SK-N-SH (cell line): Measurements from ENCODE around the gene SAP30BP. TPM values are rescaled to one million over a fixed set of nuclear protein-coding genes. Genes with fewer than 3 reads are reported as not detected.

Experiments
- CTCF ChIA-PET: fragments of 300-600, 350-600 bp; formaldehyde crosslinking; extraction: SDS; loops from one replicate; lab custom pipeline; 2021; lab: Yijun Ruan, JAX
- POLR2A ChIA-PET: fragments of 350-600 bp; sonication (Branson Sonifier 250); formaldehyde crosslinking; extraction: SDS; loops from one replicate; lab custom pipeline; 2020; ENCODE audit warnings: antibody characterized with exemption, inconsistent platforms; lab: Yijun Ruan, JAX
- DNase-seq: peaks from one replicate; pipeline ENCODE4 v3.0.0; 2012
- H2AFZ ChIP-seq: fragments of 200-600 bp; sonication (generic); 2 replicates; pipeline ENCODE4 v1.8.1; 2016; ENCODE audit warnings: antibody characterized with exemption, mild to moderate bottlenecking, low read depth
- H3F3A ChIP-seq: fragments of 200-600 bp; sonication (generic); replicated peaks from 2 replicates; pipeline ENCODE3; 2016; ENCODE audit warnings: antibody characterized with exemption, mild to moderate bottlenecking; ENCODE audit not compliant: insufficient read depth
- H3K27ac ChIP-seq, 2 experiments: fragments of 200-500 bp in 1 of 2; fragments of 200-600 bp in 1 of 2; sonication (Bioruptor generic) in 1 of 2; sonication (generic), shearing (Covaris generic) in 1 of 2; 2 replicates each; pipeline versions ENCODE4 v1.5.1 to v1.6.1; 2014 to 2016; ENCODE audit warnings: low read depth in 2 of 2, inconsistent platforms in 1 of 2, low read length in 1 of 2, mild to moderate bottlenecking in 1 of 2, mixed read lengths in 1 of 2
- H3K27me3 ChIP-seq: fragments of 200-600 bp; sonication (generic), shearing (Covaris generic); 2 replicates; pipeline ENCODE4 v1.6.1; 2016; ENCODE audit warnings: mixed run types; ENCODE audit not compliant: insufficient read depth
- H3K36me3 ChIP-seq, 2 experiments: fragments of 200-500 bp in 1 of 2; fragments of 200-600 bp in 1 of 2; sonication (Bioruptor generic) in 1 of 2; sonication (generic) in 1 of 2; replicated peaks in 1 of 2; 2 replicates each; pipeline versions ENCODE3 to v1.5.1; 2014 to 2016; ENCODE audit warnings: low read length in 1 of 2, mild to moderate bottlenecking in 1 of 2; ENCODE audit not compliant: insufficient read depth in 2 of 2, control insufficient read depth in 1 of 2
- H3K4me1 ChIP-seq, 2 experiments: fragments of 200-500 bp in 1 of 2; fragments of 200-600 bp in 1 of 2; sonication (Bioruptor generic) in 1 of 2; sonication (generic), shearing (Covaris generic) in 1 of 2; 2 replicates each; pipeline versions ENCODE4 v1.5.1 to v1.6.1; 2014 to 2016; ENCODE audit warnings: low read depth in 1 of 2, low read length in 1 of 2, mixed run types in 1 of 2; ENCODE audit not compliant: insufficient read depth in 2 of 2, control insufficient read depth in 1 of 2
- H3K4me2 ChIP-seq: fragments of 200-600 bp; sonication (generic), shearing (Covaris generic); 2 replicates; pipeline ENCODE4 v1.6.1; 2017; ENCODE audit warnings: mixed run types
- H3K4me3 ChIP-seq, 2 experiments: fragments of 200-500 bp in 1 of 2; fragments of 200-600 bp in 1 of 2; sonication (Bioruptor generic) in 1 of 2; sonication (generic), shearing (Covaris generic) in 1 of 2; 2 replicates each; pipeline versions ENCODE4 v1.5.1 to v1.8.1; 2014 to 2016; ENCODE audit warnings: low read depth in 2 of 2, inconsistent platforms in 1 of 2, low read length in 1 of 2, mild to moderate bottlenecking in 1 of 2, mixed read lengths in 1 of 2, moderate library complexity in 1 of 2
- H3K79me2 ChIP-seq: fragments of 200-600 bp; sonication (generic); 2 replicates; pipeline ENCODE4 v1.8.1; 2017; ENCODE audit warnings: mild to moderate bottlenecking; ENCODE audit not compliant: insufficient read depth
- H3K9ac ChIP-seq: fragments of 200-600 bp; sonication (generic); 2 replicates; pipeline ENCODE4 v1.6.1; 2017; ENCODE audit warnings: mixed run types
- H3K9me2 ChIP-seq: fragments of 200-600 bp; sonication (generic); 2 replicates; pipeline ENCODE4 v1.6.1; 2017; ENCODE audit warnings: mixed run types
- H3K9me3 ChIP-seq: fragments of 200-600 bp; sonication (generic); 2 replicates; pipeline ENCODE4 v1.6.1; 2017; ENCODE audit warnings: mixed run types, mild to moderate bottlenecking, moderate library complexity
- H4K20me1 ChIP-seq: fragments of 200-600 bp; sonication (generic); 2 replicates; pipeline ENCODE4 v1.6.1; 2017; ENCODE audit warnings: mild to moderate bottlenecking, mixed run types; ENCODE audit not compliant: insufficient read depth
- CHD2 ChIP-seq: fragments of 150-350 bp; IDR thresholded peaks from 2 replicates; pipeline ENCODE4 v1.6.1; 2018; ENCODE audit warnings: low read length; ENCODE audit not compliant: partially characterized antibody
- ELF1 ChIP-seq: IDR thresholded peaks from 2 replicates; pipeline ENCODE4 v1.4.0; 2012
- EP300 ChIP-seq, 2 experiments: IDR thresholded peaks; 2 replicates each; pipeline versions ENCODE4 v1.4.0 to v1.6.1; 2012; ENCODE audit warnings: borderline replicate concordance in 1 of 2, low read depth in 1 of 2, low read length in 1 of 2
- EZH2phosphoT487 ChIP-seq: fragments of 200-600 bp; sonication (generic); IDR thresholded peaks from 2 replicates; pipeline ENCODE4 v1.6.1; 2017; ENCODE audit warnings: low read depth, mixed run types, mild to moderate bottlenecking, antibody characterized with exemption, moderate library complexity, borderline replicate concordance
- FOSL2 ChIP-seq: IDR thresholded peaks from 2 replicates; pipeline ENCODE4 v1.4.0; 2012; ENCODE audit warnings: low read depth, mild to moderate bottlenecking, moderate library complexity, borderline replicate concordance
- FOXJ3 ChIP-seq: sonication (generic); formaldehyde crosslinking; IDR thresholded peaks from 2 replicates; pipeline ENCODE4 v1.5.1; 2020; ENCODE audit warnings: mild to moderate bottlenecking, missing genetic modification reagents
- FOXM1 ChIP-seq: IDR thresholded peaks from 2 replicates; pipeline ENCODE4 v1.4.0; 2012; ENCODE audit warnings: low read depth, mild to moderate bottlenecking
- JUND ChIP-seq: IDR thresholded peaks from 2 replicates; pipeline ENCODE4 v1.4.0; 2012
- MXI1 ChIP-seq: IDR thresholded peaks from 2 replicates; pipeline ENCODE4 v1.6.1; 2012; ENCODE audit warnings: mild to moderate bottlenecking, low read depth, low read length, improper control_type of control experiment
- NFIC ChIP-seq: IDR thresholded peaks from 2 replicates; pipeline ENCODE4 v1.4.0; 2012; ENCODE audit warnings: borderline replicate concordance
- NRF1 ChIP-seq: IDR thresholded peaks from 2 replicates; pipeline ENCODE4 v1.6.1; 2012; ENCODE audit warnings: low read depth, mild to moderate bottlenecking, low read length
- POLR2AphosphoS5 ChIP-seq: IDR thresholded peaks from 2 replicates; pipeline ENCODE4 v1.6.1; 2012; ENCODE audit warnings: low read depth, low read length
- RAD21 ChIP-seq: IDR thresholded peaks from 2 replicates; pipeline ENCODE4 v1.6.1; 2012; ENCODE audit warnings: mild to moderate bottlenecking, low read length
- RCOR1 ChIP-seq: fragments of 150-350 bp; IDR thresholded peaks from 2 replicates; pipeline ENCODE4 v1.6.1; 2017; ENCODE audit warnings: antibody characterized with exemption, low read length
- REST ChIP-seq: IDR thresholded peaks from 2 replicates; pipeline ENCODE4 v1.6.1; 2012; ENCODE audit warnings: mild to moderate bottlenecking, low read depth, low read length, moderate library complexity
- RFX5 ChIP-seq: IDR thresholded peaks from 2 replicates; pipeline ENCODE4 v1.6.1; 2012; ENCODE audit warnings: mild to moderate bottlenecking, improper control_type of control experiment, low read length
- RXRA ChIP-seq: IDR thresholded peaks from 2 replicates; pipeline ENCODE4 v1.4.0; 2012; ENCODE audit warnings: low read depth, mild to moderate bottlenecking, borderline replicate concordance
- TEAD4 ChIP-seq: IDR thresholded peaks from 2 replicates; pipeline ENCODE4 v1.4.0; 2012; ENCODE audit warnings: mild to moderate bottlenecking, borderline replicate concordance; ENCODE audit not compliant: insufficient read depth
- YY1 ChIP-seq: IDR thresholded peaks from 2 replicates; pipeline ENCODE4 v1.4.0; 2012; ENCODE audit warnings: low read depth, mild to moderate bottlenecking
- WGBS: methylation state at CpG from one replicate; pipeline ENCODE4 v1.1.6; 2017; ENCODE audit warnings: low lambda C conversion rate; 5-methylcytosine and 5-hydroxymethylcytosine counted together
- polyA plus RNA-seq, 3 experiments: library from polyadenylated mRNA; depleted of rRNA; stranded (reverse); fragments of >200 nt; gene quantifications; 2 replicates each; pipeline ENCODE4 v1.2.3, GENCODE V29; 2012

Gene SAP30BP
- polyA plus RNA-seq, 1 of the 3 experiments (the other 2 are of a cell fraction): 158 TPM

GRCh38 chr17:75630071-75630917 is 36.8 kb upstream of the SAP30BP start:
- Histone ChIP-seq H4K20me1 (peaks cover 18% of the 10 kb centered on the region), H3K4me1 (peaks cover 15 to 21% of the 10 kb centered on the region in 2 experiments; a peak in 3 of 4 replicates)
- TF ChIP-seq RCOR1 (no peak), NFIC (no peak), MXI1 (no peak), CHD2 (no peak), YY1 (no peak), NRF1 (no peak), TEAD4 (no peak), RFX5 (no peak), FOSL2 (no peak), FOXJ3 (no peak), RAD21 (no peak), REST (no peak), POLR2AphosphoS5 (no peak), EZH2phosphoT487 (no peak), ELF1 (no peak), RXRA (no peak), FOXM1 (no peak), EP300 (IDR thresholded peaks at IDR 0.05; ENCODE audit: borderline replicate concordance in 1 of 2, low read depth in 1 of 2, low read length in 1 of 2) (no peak), JUND (no peak)
- TF ChIP-seq, all 33 proteins: peak for 0
- DNase-seq: no peak
- POLR2A ChIA-PET: interaction anchor here (0.9 kb wide), 1 partner anchor 10 kb away, joined by 3 read pairs; no protein-coding TSS in a partner anchor
- no peak overlapping the region for H3K27ac ChIP-seq
- no peak overlapping the region for H2AFZ ChIP-seq
- H3K4me3 ChIP-seq: no peak overlapping the region
- H3K27me3 ChIP-seq: no peaks in the 10 kb centered on the region
- H3F3A ChIP-seq: peaks cover 3% of the 10 kb centered on the region
- H3K36me3 ChIP-seq: peaks cover 0 to 50% of the 10 kb centered on the region in 2 experiments
- H3K9me3 ChIP-seq: no peaks in the 10 kb centered on the region
- CTCF ChIA-PET: interaction anchor here (1.4 to 37.9 kb wide), 7 partner anchors 10 to 121 kb away, joined by 3 to 1370 read pairs (median 8); partner anchors contain the start of genes GALK1 and SMIM5
- H3K4me2 ChIP-seq: no peak overlapping the region
- H3K9ac ChIP-seq: no peak overlapping the region
- no peaks in the 10 kb centered on the region for H3K79me2 ChIP-seq
- WGBS: 92% methylated on average over 13 of the region's 26 CpGs
- no peaks in the 10 kb centered on the region for H3K9me2 ChIP-seq
